CD4-positive, alpha-beta T cell treated with Interleukin-4 for 1 hour (primary cell): ENCODE results near the gene BSN.

Experiments
- DNase-seq, 2 donors: peaks; one replicate each; pipeline ENCODE4 v3.0.0-alpha.2; 2020 to 2022

Gene BSN

DNA sequence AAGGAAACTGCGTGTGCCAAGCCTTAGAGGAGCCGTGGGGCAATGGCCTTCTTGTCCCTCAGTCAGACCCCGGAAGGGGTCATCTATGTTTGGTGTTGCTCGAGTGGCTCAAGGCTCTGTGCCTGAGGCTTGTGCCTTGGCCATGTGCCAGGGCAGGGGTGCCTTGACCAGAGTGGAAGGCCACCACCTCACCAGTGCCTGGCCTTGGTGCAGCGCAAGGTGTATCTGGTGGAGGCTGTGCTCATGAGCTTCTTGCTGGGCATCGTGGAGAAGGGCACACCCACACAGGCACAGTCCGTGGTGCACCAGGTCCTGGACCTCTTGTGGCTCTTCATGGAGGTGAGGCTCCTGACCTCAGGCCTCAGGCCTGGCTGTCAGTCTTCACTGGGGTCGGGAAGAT is 145.7 kb downstream of the BSN start:
- no peak for DNase-seq

DNA sequence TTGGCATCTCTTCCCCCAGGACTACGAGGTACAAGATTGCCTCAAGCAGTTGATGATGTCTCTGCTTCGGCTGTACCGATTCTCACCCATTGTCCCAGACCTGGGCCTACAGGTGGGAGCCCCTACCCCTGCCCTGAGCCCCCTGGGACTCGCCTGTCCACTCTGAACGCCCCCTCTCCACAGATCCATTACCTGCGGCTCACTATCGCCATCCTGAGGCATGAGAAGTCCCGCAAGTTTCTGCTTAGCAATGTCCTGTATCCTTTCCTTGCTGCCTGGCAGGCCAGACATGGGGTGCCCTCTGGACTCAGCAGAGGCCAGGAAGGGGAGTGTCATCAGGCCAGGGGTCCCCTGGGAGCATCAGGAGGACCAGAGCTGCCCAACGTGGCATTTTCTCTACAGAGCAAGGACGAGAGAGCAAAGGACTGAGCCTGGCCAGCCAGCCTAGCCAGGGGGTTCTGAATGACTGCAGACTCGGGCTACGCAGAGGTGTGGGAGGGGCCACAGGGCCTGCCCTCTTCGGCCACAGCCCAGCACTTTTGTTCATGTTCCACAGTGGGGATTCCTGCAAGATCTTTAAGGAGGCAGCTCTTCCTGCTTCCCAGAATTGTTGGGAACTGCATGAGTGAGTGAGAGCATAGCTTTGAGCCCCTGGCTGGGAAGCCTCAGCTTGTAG is 146.3 kb downstream of the BSN start:
- DNase-seq: no peak

DNA sequence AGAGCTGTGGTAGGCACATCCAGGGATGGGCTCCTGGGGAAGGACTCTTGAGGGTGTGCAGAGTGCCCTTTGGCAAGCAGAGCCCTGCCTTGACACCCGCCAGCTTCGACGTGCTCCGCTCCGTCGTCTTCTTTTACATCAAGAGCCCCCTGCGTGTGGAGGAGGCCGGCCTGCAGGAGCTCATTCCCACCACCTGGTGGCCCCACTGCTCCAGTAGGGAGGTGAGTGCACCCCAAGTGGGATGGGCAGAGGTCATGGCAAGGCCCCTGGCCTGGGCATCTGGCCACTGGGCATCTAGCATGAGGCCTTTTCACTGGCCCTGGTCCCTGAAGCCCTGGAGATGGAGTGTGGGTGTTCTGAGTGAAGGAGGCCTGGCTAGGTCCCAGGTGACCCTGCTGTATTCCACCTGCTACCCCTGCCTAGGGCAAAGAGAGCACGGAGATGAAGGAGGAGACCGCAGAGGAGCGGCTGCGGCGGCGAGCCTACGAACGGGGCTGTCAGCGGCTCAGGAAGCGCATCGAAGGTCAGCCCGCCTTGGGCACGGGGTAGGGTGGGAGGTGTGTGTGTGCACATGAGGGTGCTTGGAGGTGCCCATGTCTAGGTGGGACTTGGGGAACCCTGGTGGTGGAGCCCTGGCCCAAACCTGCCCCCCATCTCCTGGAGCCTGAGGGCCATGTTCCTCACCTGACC is 147.3 kb downstream of the BSN start:
- DNase-seq: no peak

DNA sequence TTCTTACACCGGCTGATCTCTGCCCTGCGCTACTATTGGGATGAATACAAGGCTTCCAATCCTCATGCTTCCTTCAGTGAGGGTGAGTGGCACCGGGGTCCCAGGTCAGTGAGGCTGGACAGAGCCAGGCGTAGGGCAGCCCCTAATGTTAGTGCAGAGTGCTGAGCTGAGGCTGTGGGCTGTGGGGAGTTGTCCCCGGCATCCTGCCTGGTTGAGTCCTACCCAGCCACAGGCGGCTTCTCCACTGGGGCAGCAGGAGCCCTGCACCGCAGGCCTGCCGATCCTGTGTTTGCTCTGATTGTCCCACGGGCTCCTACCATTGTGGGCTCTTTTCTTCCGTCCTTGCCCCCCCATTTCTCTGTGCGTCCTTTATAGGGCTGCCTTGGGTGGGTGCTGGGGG is 148.4 kb downstream of the BSN start:
- no peak for DNase-seq

DNA sequence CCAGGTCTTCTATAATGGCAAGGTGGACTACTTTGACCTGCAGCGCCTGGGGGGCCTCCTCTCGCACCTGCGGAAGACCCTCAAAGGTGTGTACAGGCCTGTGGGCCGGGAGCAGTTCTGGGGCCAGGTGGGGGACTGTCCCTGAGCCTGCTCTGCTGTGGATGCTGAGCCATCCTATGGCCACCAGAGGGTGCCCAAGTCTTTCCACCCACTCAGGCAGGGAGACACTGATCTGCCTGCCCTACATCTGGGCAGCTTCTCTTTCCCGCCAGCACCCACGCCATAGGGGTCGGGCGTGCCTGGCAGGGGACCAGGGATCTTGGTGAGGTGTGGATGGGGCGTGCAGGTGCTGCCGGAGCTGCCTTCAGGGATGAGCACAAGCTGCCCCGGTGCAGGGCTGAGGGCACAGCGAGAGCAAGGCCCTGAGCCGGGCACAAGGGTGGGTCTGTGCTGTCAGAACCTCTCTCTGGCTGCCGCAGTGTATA is 149.2 kb downstream of the BSN start:
- peak; percentile 74 to 76 for DNase-seq

DNA sequence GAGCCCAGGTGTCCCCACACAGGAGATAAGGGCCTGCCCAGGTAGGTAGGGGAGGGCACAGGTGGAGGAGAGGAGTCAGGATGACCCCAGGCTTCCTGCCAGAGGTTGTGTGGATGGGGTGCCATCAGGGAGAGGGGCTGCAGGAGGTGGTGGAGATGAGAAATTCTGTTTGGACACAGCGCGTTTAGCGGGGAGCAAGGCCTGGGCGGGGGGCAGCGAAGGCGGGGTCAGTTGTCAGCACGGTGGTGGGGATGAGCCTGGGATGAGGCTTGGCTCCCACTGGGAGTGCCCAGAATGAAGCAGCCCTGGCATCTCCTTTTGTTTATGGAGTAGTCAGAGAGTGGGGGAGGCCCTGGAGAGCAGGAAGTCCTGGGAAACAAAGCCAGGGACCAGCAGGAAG is 149.7 kb downstream of the BSN start:
- DNase-seq: no peak

DNA sequence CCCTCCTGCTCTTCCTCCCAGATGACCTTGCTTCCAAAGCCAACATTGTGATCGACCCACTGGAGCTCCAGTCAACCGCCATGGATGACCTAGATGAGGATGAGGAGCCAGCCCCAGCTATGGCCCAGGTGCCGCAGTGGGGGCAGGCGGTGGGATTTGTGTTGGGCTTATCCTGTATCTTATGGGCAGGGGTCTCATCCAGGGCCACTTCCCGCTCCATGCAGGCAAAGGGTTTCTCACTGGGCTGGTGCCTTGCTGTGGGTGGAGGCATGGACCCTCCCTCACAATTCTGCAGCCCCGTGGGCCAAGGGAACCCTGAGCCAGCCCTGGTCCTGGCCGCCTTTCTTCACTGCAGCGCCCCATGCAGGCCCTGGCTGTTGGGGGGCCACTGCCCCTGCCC is 150.4 kb downstream of the BSN start:
- DNase-seq: no peak

DNA sequence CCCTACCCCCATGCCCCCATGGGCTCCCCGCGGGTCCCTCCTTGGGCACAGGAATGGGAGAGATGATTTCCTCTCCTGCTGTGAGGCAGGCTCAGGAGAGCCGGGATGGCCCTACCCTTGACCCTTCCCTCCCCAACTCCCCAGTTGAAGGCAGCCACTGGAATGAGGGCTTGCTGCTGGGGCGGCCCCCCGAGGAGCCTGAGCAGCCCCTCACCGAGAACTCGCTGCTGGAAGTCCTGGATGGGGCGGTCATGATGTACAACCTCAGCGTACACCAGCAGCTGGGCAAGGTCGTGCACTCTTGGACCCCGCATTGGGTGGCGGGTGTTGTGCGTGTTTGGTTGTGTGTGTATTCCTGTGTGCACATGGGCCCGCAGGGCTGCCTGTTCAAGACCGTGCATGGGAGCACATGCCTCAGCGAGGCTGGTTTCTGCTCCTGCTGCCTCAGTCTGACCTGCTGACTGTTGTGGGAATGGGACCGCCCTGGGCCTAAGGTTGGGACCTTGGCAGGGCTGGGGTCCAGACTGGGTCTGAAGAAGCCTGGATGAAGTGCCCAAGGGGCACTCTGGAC is 151.2 kb downstream of the BSN start:
- no peak for DNase-seq

DNA sequence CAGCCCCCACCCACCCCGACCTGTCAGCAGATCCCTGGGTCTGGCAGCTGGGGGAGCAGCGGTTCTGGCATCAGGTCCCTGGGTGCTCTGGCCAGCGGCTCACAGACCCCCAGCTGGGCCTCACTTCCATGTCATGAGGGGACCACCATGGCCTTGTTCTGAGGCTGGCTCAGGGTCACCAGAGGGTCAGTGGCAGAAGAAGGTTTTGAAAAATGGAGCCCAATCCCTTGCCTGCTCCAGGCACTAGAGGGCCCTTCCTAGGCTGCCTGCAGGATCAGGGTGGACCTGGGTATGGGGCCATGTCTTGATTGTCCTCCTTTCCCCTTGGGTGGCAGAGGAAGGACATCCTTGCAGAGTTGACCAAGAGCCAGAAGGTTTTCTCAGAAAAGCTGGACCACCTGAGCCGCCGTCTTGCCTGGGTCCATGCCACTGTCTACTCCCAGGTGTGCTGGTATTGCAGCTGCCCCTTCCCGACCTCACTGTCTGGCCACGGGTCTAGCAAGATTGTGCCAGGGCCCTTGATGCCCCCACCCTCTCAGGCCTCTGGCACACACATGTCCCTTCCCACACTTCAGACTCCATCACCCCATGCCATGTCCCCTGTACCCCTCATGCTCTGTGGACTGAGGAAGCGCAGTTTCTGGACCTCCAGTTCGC is 152.3 kb downstream of the BSN start:
- no peak for DNase-seq

DNA sequence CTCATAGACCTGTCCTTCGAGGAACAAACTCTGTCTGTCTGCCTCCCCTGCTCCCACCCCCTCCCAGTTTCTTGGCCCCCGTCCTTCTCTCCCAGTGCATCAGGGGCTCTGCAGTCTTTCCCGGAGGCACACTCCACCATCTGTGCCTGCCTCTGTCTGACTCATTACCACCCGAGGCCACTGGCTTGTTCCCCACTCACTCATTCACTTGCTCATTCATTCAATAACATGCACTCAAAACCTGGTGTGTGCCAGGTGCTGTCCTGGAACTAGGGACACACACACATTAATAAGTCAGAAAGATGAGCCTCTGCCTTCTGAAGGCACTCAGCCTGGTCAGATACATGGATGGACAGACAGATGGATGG is 152.8 kb downstream of the BSN start:
- no peak for DNase-seq

DNA sequence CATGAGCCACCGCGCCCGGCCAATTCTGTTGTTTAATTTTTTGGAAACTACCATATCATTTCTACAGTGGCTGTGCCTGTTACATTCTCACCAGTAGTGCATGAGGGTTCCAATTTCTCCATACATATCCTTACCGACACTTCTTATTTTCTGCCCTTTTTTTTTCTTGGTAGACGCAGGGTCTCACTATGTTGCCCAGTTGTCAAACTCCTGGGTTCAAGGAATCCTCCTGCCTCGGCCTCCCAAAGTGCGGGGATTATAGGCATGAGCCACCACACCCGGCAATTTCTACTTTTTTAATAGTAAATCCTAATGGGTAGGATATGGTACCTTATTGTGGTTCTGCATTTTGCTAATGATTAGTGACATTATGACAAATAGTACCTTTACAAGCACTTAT is 155.6 kb downstream of the BSN start:
- DNase-seq: no peak

DNA sequence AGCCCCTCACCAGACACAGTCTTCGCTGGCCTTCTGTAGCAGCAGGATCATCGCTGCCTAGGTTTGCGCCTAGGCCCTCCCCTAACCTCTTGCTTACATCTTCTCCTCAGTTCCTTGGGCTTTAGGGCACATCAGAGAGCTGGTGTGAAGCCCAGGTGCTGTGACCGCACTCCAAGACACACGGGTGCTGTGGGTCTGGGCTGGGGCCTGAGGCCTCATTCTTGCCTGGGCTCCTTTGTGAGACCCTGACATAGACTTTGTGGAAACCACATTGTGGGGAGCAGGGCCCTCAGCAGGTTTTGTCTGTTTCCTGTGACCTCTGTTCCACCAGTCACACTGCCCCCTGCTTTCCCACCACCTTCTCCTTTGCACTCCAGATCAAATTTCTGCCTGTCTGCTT is 157.2 kb downstream of the BSN start:
- no peak for DNase-seq

DNA sequence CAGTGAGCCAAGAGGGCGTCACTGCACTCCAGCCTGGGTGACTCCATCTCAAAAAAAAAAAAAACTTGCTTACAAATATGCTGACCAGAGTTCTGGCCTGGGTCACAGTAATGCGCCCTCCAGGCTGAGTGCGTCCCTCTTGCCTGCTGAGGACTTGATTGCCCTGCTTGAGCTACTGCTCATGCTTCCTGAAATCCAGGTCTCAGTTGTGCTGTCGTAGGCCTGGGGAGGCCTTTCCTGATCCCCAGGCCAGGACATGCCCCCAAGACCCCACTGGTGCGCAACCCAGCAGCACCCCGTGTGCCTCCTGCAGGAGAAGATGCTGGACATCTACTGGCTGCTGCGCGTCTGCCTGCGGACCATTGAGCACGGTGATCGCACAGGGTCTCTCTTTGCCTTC is 157.9 kb downstream of the BSN start:
- DNase-seq: no peak

DNA sequence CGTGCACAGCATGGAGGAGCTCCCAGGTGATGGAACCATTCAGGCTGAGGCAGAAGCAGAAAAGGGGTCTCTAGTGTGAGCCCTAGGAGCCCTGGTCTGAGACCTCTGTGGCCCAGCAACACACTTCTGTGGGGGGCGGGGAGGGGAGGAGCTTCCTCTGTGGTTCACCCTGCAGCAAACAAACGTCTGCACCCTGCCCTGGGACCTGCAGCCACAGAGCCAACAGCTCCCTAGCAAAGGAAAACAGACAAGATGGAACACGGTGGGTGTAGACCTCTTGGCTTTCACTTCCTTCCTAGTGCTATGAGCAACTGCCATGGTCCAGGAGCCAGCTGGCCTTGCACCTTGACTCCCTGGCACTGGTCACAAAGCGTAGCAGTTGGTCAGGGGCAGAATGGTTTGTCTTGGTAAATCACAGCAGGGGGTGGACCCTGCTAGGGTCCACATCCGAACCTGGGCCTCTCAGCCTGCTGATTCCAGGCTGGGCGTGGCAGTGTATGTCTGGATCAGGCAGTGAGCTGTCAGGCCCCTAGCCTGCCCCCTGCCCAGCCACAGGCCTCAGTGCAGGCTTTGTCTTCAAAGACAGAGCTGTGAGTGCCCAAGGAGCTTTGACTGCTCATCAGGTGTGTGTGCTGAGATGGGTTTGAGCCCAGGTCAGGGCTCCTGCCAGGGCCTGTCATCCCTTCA is 158.5 kb downstream of the BSN start:
- no peak for DNase-seq

DNA sequence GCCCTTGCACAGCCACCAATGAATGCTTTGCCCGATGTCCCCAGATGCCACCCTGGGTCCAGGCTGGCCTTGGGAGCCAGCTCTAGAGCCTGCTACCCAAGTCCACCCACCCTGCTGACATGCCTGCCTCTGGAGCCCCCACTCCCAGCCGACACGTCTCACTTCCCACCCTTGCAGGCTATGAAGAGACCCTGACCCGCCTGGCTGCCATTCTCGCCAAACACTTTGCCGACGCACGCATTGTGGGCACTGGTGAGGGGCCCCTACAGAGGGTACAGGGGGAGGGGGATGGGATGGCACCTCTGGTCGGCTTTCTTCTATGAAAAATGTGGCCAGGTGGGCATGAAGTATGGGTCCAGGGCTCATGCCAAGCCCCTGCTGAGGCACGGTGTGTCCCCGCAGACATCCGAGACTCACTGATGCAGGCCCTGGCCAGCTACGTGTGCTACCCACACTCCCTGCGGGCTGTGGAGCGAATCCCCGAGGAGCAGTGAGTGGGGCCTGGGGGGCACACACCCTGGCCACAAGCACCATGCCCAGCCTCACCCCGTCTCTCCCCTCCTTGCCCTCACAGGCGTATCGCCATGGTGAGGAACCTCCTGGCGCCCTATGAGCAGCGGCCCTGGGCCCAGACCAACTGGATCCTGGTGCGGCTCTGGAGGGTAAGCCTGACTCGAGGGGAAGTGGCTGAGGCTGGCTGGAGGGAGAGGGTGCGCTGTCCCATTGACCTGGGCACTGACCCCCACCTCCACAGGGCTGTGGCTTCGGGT is 159.2 kb downstream of the BSN start:
- no peak for DNase-seq

DNA sequence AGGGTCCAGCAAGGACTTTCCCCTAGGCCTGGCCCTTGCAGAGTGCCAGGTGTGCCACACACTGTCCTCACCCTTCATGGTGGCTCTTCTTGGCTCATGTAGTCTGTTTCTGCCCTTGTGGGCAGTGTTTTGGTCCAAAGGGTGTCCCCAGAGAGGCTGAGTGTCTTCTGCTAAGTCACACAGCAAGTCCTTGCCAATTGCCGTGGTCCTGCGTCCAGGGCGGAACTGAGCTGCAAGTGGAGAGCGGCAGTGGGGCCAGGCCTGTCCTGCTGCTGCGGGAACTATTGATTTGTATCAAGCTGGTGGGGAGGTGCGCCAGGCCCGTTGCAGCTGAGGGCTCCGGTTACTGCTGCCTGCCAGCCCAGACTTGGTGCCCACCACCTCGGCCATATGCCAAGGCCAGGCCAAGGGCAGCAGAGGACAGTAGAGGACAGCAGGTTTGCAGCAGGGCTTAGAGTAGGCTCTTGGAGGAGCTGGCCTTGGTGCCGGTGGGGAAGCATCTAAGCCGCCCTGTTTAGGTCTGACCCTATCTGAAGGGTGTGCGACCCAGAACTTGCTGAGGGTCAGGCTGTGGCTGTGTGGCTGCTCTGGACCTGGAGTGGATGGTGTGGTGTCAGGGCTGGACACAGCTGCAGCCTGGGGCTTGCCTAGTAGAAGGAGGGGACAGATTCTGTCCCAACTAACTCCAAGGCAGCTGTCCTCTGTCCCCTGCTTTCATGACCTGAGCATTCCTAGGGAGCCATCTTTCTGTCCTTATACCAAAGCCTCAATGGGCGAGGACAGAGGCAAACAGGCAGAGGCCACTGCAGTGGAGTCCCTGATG is 160.7 kb downstream of the BSN start:
- no peak for DNase-seq

DNA sequence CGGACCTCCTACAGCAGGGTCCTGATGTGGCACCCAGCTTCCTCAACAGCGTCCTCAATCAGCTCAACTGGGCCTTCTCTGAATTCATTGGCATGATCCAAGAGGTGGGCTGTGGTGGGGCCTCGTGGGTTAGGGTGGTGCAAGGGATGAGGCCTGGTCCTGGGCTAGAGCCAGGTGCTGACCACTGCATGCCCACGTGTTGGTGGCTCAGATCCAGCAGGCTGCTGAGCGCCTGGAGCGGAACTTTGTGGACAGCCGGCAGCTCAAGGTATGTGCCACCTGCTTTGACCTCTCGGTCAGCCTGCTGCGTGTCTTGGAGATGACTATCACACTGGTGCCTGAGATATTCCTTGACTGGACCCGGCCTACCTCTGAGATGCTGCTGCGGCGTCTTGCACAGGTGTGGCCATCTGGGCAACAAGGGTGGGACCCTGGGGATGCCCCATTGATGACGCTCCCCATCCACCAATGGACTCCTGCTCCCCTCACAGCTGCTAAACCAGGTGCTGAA is 161.4 kb downstream of the BSN start:
- DNase-seq: no peak

DNA sequence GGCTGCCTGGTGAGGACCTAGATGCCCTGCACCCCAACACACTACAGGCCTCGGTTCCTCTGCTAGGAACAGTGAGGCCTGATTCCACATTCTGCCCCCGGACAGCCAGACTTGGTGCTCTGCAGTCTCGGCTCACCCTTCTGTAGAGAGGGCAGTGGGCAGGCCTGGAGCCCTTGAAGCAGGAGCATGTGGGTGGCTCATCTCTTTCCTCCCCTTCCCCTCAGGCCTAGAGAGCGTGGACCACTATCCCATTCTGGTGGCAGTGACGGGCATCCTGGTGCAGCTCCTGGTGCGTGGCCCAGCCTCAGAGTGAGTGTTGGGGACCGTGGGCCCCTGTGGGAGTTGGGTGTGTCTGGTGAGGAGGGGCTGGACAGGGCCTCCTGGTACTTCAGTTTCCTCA is 161.9 kb downstream of the BSN start:
- no peak for DNase-seq

DNA sequence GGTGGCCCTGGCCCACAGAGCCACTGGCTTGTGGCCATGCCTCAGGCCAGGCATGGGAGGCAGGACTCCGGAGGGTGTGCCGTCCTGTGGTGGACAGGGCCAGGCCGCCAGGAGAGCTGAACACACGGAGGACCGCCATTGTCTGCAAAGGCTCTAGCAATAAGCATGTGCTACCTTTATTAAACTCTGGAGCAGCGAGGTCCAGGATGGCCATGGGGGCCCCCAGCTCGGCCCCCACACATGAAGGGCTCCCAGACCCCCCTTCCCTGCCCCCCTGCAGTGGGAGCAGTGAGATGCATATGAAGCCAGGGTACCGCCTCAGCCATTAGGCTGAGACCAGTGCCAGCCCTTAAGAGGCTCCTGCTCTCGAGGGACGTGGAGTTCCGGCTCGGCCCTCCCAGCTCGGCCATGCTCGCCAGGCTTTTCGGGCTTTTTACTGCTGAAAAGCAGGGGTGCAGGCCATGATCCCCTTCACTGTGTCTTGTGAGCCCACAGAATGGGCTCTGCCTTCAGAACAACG is 162.5 kb downstream of the BSN start:
- no peak for DNase-seq

DNA sequence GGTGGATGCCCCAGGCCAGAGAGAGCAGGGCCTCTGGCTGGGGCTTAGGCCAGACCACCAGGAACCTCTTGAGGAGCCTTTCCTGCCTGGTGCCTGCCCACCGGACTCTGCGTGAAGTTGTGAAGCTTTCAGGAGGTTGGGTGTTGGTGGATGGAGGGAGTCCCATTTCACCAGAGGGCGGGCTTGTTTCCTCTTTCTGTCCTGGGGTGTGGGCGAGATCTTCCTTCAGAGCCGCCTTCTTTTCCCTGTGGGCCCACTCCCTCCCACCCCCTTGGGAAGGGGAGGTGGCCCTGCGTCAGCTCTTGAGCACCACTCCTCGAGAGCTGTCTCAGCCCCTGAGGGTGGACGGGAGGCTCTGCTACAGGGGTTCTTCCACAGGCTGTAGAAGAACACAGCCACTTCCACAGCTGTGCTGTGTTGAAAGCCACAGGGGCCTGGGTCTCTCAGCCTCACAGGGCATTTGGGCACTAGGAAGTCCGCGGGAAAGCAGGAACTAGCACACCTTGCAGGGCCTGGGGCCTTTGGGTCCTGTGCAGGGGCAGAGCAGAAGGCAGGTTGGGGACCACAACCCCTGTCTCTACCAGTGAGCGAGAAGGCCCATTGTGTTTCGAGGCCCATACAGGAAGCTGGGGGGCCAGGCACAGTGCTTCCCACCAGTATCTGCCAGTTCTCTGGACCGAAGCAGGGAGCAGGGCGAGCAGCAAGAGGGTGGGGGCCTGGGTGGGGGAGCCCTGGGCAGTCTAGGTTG is 163.1 kb downstream of the BSN start:
- DNase-seq: no peak
